Measurements from ENCODE around the gene VPS25.
"Not testable (repeated sequence)": the region's sequence is repeated elsewhere in the genome, so short reads cannot be mapped to it uniquely, and the experiment has no call there.

VPS25 gene

GRCh38 chr17:42773290-42774035 is at the start of gene VPS25:
Gene VPS25, plus strand, starts transcription at chr17:42773449. Its CDS starts 27 bp downstream, at chr17:42773476.
- peak; percentile 86 for DNase-seq

- no peak for DNase-seq
Measured at GRCh38 chr17:42723636-42724035, 49.6 kb upstream of the VPS25 start.

GRCh38 chr17:42725143-42725542 is 48.1 kb upstream of the VPS25 start:
- no peak for DNase-seq

GRCh38 chr17:42740699-42741098 is 32.5 kb upstream of the VPS25 start:
- DNase-seq: no peak

- DNase-seq: not testable (repeated sequence)
Measured at GRCh38 chr17:42742916-42743315, 30.3 kb upstream of the VPS25 start.

GRCh38 chr17:42743595-42744282 is 29.5 kb upstream of the VPS25 start:
- peak; percentile 64 for DNase-seq

GRCh38 chr17:42744283-42744805 is 28.9 kb upstream of the VPS25 start:
- peak; percentile 87 for DNase-seq

GRCh38 chr17:42744806-42745617 is 28.2 kb upstream of the VPS25 start, which contains the start of gene EZH1:
Gene EZH1, minus strand, starts transcription at chr17:42745040. Its CDS starts 16,099 bp downstream, at chr17:42728941.
- peak; percentile 94 for DNase-seq

GRCh38 chr17:42748202-42748907 is 24.9 kb upstream of the VPS25 start:
- no peak for DNase-seq

- DNase-seq: no peak
Measured at GRCh38 chr17:42748908-42749798, 24.1 kb upstream of the VPS25 start.

- no peak for DNase-seq
Measured at GRCh38 chr17:42750739-42751344, 22.4 kb upstream of the VPS25 start.

- no peak for DNase-seq
Measured at GRCh38 chr17:42751628-42752027, 21.6 kb upstream of the VPS25 start.

GRCh38 chr17:42754782-42755181 is 18.5 kb upstream of the VPS25 start:
- no peak for DNase-seq

GRCh38 chr17:42759982-42760651 is 13.1 kb upstream of the VPS25 start:
- DNase-seq: no peak

GRCh38 chr17:42760652-42761581 is 12.3 kb upstream of the VPS25 start, which contains the start of gene RAMP2:
Gene RAMP2, plus strand, starts transcription at chr17:42761227. Its CDS starts 35 bp downstream, at chr17:42761262.
- peak; percentile 16 for DNase-seq

GRCh38 chr17:42761638-42762037 is 11.6 kb upstream of the VPS25 start:
- no peak for DNase-seq

- DNase-seq: no peak
Measured at GRCh38 chr17:42766124-42766523, 7.1 kb upstream of the VPS25 start.

GRCh38 chr17:42767512-42767911 is 5.7 kb upstream of the VPS25 start:
- DNase-seq: no peak

- not testable (repeated sequence) for DNase-seq
Measured at GRCh38 chr17:42768006-42768405, 5.2 kb upstream of the VPS25 start.
